ENCODE data around the gene RIC1.
"Not testable (repeated sequence)": the region's sequence is repeated elsewhere in the genome, so short reads cannot be mapped to it uniquely, and the experiment has no call there.

The RIC1 gene

DNA sequence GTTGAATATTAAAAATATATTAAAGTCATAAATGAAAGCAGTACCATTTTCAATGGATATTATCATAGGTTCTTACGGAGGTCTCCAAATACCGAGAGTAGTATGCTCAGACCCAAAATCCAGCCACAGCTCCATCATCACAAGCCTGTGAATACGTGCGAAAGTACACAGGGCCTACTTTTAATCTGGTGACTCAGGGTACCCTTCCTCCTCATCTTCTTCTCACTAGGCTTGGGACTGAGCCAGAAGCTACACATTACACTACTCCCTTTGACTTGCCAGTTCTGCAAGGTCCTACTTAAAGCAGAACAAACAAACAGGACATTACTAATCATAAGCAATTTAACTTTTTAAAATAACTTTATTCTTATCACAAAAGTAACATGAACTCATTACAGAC, 7.6 kb upstream of the RIC1 start:
- DNase-seq (ENCODE audit: low read depth in 2 of 2), result peak; percentile 49 to 56

DNA sequence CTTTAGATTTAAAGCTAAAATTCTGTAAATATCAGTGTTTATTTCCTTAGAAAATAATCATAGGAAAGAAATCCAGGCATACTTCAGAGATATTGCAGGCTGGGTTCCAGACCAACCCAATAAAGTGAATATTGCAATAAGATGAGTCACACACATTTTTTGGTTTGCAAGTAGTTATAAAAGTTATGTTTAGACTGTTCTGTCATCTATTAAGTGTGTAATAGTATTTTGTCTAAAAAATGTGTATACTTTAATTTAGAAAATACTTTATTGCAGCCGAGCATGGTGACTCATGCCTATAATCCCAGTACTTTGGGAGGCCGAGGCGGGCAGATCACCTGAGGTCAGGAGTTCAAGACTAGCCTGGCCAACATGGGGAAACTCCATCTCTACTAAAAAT, 6.9 kb upstream of the RIC1 start:
- peak; percentile 88 to 89 for DNase-seq (ENCODE audit: low read depth in 2 of 2)

DNA sequence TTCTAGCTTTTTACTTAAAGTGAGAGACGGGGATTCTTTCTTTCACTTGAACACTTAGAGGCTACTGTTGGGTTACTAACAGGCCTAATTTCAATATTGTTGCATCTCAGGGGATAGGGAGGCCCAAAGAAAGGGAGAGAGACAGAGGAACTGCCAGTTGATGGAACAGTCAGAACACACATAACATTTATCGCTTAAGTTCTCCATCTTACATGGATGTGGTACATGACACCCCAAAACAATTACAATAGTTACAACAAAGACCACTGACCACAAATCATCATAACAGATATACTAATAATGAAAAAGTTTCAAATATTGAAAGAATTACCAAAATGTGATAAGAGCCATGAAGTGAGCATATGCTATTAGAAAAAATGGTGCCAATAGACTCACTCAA, 4.3 kb upstream of the RIC1 start:
- no peak for DNase-seq (ENCODE audit: low read depth in 2 of 2)

DNA sequence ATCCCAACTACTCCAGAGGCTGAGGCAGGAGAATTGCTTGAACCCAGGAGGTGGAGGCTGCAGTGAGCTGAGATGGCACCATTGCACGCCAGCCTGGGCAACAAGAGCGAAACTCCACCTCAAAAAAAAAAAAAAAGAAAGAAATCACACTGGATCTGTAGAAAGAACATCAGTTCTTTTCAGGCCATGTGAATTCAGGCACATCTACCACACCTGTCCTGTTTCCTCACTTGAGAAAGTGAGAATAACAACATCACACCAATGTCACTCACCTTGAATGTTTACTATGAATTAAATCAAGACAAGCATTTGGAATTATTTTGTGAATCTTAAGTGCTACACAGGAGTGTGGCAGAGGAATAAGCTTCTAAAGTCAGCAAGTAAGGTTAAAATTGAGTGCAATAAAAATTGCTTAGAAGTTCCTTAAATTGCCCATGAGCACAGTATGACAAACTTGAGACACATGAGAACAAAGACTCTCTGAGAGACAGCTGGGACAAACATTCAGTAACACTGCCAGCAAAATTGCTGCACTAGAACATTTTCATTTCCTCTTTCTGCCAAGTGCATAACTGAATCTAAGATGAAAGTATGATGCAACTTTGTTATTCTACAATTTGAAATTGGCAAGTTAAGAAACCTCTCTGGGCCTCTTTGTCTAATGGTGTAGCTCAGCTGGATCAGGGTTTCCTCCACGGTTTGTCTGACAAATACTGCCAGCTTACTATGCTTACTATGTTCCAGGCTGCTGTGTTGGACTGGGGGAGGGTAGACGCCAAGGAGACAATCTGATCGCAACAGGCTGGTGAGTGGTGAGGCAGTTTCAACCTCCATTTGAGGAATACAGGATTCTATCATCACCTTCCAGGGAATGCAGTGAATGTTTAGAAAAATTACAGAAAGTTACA, 1.9 kb upstream of the RIC1 start:
- peak; percentile 38 to 52 for DNase-seq (ENCODE audit: low read depth in 2 of 2)

DNA sequence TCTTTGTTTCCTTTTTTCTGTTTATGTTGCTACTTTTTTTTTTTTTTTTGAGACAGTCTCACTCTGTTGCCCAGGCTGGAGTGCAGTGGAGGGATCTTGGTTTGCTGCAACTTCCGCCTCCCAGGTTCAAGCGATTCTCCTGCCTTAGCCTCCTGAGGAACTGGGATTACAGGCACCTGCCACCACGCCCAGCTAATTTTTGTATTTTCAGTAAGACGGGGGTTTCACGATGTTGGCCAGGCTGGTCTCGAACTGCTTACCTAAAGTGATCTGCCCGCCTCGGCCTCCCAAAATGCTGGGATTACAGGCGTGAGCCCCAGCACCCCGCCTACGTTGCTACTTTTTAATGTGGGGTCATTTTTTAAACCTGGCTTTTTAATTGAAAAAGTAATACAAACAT, 1.2 kb upstream of the RIC1 start:
- not testable (repeated sequence) for DNase-seq (ENCODE audit: low read depth in 2 of 2)

DNA sequence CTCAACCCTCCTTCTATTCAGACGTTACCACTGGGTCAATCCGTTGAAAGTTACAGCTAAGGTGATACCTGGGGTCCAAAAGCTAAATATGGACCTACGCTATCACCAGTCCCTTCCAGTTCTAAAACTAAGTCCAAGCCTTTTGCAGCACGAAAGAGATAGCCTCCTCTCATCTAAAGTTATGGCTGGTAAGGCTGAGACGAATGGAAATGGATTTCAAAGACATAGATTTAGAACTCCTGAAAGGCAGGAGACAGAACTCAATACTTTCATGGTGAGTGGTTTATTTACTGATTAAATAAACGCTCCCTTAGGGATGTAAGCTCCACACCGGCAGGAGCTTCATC, 751 bp upstream of the RIC1 start:
- DNase-seq (ENCODE audit: low read depth in 2 of 2), result no peak

DNA sequence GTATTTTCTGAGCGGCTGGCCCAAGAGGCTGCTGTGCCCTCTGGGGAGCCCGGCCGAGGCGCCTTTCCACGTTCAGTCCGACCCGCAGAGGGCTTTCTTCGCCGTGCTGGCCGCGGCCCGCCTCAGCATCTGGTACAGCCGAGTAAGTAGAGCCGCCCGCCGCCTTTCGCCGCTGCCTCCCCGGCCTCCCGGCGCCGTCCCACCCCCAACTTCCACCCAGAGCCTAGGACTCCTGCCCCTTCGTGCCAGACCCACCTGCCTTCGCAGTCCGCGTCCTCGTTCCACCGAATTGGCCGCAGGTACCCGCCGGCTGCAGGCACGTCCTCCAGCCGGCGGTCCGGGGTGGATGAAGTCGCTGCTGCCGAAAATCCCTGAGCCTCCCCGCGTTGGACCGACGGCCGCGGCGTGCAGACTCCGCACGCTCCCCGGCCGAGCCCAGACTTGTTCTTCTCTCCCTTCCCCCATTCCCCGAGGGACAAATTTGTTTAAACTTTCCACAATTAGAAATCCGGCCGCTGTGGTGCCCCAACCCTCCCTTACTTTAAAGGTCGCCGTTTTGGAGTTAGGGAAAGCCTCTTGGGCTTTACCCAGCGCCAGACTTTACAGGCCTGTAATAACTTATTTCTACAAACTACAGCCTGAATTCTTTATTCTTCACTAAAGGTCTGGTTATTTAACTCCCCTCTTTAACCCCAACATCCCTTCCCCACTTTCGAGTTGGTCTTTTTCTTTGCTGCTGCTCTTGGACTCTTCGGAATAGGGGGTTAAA, 589 bp downstream of the RIC1 start:
- peak in 1 of 2 experiments; percentile 3 for DNase-seq (ENCODE audit: low read depth in 2 of 2)

DNA sequence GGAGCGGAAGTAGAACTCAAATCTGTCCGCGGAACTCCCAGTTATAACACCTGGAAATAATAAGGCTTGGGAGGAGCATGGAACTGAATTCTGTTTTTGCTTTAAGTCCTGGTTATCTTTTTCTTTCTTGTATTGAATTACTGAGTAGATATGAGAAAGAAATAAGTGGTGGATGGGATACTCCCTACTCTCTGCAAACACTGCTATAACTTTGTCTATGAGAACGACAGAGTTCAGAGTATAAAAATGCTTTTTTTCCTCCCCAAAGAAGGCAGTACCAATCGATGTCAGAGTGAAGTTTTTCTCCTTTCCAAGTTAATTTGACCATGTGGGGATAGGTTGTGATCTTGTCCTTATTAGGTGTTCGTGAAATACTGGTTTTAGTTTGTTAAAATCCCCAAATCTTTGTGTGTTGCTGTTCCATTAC, 1.2 kb downstream of the RIC1 start:
- DNase-seq (ENCODE audit: low read depth in 2 of 2), result peak in 1 of 2 experiments; percentile 17

DNA sequence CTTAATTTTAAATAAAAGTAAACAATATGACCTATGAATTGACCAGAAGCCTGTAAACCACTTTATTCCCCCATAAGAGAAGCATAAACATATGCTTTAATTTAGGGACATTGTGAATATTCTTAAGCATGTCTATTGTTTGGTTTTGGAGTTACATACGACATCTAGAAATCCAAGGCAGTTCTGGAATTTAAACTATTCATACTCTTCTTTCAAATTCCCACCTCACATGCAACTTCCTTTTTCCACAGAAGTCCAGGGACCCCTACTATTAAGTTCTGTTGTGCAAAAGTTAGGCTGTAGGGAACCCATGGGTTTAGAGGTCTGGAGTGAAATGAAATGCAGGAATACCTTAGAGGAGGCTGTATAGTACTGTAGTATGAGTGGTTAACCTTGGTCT, 2.1 kb downstream of the RIC1 start:
- DNase-seq (ENCODE audit: low read depth in 2 of 2), result peak in 1 of 2 experiments; percentile 15

DNA sequence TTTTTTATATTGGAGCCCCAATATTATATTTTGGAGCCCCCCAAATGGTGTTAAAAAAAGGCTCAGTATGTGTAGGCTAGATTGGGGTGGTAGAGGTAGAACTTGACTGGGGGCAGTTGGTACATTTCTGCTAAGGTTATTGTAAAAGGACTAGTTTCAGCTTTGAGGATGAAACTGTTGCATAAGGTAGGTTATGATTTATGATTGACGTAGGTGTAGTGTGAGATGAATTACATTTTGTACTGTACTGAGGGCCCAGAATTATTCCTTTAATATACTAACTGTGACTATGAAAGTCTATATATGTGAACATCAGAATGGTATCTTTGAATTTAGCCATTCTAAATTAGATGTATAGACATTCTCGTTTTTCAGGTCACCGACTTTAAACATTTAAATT, 3.6 kb downstream of the RIC1 start:
- no peak for DNase-seq (ENCODE audit: low read depth in 2 of 2)

DNA sequence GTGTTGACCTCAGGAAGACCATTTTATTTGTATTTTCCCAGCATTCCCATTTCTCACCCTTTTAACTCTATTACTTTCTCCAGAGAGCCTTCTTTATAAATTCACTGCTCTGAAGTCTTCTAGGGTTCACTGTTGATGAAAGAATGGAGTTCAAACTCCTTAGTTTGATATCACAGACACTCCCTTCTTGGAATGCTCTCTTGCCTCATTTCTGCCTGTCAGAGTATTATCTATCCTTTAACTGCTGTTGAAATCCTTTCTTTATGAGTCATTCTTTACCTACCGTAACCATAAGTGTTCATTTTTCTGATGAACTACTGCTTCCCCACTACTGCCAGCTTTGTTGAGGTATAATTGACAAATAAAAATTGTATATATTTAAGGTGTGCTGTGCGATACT, 4.3 kb downstream of the RIC1 start:
- no peak for DNase-seq (ENCODE audit: low read depth in 2 of 2)

DNA sequence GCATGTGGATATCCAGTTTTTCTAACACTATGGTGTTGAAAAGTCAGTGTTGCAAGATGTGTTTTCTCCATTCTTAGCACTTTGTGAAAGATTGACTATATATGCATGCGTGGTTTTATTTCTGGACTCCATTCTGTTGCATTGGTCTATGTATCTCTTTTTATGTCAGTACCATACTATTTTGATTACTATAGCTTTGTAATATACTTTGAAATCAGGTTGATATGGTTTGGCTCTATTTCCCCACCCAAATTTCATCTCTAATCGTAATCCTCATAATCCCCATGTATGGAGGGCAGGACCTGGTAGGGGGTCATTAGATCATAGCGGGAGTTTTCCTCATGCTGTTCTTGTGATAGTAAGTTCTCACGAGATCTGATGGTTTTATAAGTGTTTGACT, 6.5 kb downstream of the RIC1 start:
- no peak for DNase-seq (ENCODE audit: low read depth in 2 of 2)

DNA sequence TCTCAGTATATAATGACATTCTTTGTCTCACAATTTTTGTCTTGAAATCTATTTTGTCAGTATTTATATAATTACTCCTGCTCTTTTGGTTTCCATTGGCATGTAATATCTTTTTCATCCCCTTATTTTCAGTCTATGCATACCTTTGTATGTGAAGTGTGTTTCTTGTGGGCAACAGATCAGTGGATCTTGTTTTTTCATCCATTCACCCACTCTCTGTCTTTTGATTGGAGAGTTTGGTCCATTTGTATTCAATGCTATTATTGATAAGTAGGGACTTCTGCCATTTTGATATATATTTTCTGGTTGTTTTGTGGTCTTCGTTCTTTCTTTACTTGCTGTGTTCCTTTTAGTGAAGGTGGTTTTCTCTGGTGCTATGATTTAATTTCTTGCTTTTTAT, 10.9 kb downstream of the RIC1 start:
- DNase-seq (ENCODE audit: low read depth in 2 of 2), result no peak

DNA sequence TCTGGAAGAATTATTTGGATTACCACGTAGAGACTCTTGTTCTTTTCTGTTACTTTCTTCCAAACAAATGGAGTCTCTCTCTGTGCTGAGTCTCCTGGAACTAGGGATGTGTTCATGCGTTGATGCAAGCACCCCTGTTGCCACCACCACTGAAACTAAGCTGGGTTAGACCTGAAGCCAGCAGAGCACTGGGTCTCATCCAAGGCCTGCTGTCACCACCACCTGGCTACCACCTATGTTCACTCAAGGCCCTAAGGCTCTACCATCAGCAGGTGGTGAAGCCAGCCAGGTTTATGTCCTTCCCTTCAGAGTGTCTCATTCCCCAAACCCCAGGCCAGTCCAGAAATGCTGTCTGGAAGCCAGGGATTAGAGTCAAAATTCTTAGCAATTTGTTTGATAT, 13.3 kb downstream of the RIC1 start:
- no peak for DNase-seq (ENCODE audit: low read depth in 2 of 2)

DNA sequence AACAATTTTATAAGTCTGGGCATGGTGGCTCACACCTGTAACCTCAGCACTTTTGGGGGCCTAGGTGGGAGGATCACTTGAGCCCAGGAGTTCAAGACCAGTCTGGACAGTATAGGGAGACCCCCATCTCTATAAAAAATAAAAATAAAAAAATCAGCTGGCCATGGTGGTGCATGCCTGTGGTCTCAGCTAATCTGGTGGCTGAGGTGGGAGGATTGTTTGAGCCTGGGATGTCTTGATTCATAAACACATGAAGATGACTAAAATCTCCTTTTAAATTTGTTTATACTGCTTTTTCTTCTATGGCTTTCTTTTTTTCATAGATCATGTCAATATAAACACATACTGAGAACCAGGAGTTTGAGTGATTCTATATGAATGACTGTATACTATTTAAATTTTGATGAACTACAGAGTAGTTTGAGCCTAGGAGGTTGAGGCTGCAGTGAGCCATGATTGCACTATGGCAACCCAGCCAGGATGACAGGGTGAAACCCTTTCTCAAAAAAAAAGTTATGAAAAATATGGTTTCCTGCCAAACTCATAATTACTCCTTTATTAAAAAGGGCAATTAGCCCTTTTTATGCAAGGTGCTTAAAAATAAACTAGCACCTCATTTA, 14.2 kb downstream of the RIC1 start:
- no peak for DNase-seq (ENCODE audit: low read depth in 2 of 2)

DNA sequence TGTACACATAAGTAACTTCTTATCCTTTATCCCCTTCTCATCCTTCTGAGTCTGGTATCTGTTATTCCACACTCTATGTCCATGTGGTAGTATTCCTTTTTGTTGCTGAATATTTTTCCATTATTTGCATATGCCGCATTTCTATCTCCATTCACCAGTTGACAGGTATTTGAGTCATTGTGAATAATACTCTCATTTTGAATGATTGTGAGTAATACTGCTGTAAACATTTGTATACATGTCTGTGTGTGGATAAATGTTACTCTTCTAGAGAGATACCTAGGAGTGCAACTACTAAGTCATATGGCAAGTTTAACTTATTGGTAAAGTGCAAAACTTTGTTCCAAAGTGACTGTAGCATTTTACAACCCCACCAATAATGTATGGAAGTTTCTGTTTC, 15.6 kb downstream of the RIC1 start:
- no peak for DNase-seq (ENCODE audit: low read depth in 2 of 2)

DNA sequence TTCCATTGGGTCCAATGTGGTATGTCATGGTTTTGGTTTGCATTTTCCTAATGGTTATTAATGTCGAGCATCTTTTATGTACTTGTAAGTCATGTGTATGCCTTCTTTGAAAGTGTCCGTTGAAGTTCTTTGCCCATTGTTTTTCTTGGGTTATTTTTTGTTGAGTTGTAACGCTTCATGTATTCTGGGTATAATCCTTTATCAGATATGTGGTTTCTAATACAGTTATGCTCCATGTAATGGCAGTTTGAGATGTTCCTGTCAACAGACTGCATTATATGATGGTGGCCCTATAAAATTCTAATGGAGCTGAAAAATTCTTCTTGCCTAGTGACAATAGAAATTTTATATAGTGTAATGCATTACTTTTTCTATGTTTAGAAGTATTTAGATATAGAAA, 17.2 kb downstream of the RIC1 start:
- no peak for DNase-seq (ENCODE audit: low read depth in 2 of 2)

DNA sequence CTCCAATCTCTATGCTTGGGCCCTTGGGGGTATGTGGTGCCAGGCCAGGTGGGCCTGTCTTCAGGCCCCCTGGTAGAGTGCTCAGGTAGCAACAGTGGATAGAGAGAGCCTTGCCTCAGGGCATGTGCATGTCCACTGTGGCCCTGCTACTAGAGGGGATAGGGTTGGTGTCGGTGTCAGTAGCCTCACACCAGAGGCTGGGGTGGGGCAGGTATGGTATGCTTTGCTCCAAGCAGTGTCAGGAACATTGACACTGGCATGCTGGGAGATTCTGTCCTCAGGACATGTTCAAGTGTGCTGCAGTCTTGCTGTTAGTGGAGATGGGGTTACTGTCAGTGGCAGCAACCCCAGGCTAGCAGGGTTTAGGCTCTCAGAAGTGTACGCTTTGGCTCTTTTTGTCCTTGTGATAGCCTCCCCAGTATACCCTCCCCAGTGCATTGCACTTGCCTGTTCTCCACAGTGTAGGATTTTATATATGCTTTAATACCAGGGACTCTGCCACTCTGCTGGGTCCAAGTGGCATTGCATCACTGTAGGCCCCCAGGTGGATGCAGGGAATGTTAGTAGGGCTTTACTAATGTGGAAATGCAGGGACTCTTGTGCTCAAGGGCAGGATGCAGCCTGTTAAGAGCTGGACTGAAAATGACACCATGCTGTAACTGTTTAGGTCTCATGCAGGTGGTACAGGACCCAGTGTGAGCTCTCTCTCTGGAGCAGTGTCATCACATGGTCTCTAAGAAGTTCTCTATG, 21.6 kb downstream of the RIC1 start:
- no peak for DNase-seq (ENCODE audit: low read depth in 2 of 2)

DNA sequence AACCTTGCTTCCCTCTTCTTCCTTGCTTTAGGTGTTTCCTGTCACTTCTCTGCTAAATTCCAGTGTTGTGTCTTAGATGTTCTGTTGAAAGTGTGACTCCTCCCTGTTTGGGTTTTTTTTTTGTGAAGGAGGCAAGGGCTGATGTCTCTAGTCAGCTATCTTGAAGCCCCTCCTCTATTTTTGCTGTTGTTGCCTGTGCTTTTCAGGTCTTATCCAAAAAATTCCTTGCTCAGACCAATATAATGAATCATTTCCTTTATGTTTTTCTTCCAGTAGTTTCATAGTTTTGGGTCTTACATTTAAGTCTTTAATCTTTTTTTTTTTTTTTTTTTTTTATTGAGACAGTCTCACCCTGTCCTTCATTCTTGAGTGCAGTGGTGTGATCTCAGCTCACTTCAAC, 22.3 kb downstream of the RIC1 start:
- no peak for DNase-seq (ENCODE audit: low read depth in 2 of 2)

DNA sequence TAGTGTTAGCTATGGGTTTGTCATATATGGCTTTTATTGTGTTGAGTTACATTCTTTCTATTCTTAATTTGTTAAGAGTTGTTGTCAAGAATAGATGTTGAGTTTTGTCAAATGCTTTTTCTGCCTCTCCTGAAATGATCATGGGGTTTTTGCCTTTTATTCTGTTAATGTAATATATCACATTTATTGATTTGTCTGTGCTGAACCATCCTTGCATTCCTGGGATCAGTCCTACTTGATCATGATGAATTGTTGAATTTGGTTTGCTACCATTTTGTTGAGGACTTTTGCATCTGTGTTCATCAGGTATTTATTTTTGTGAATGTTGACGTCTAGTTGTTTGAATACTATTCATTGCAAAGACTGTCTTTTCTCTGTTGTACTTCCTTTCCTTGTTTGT, 23.9 kb downstream of the RIC1 start:
- DNase-seq (ENCODE audit: low read depth in 2 of 2), result no peak

DNA sequence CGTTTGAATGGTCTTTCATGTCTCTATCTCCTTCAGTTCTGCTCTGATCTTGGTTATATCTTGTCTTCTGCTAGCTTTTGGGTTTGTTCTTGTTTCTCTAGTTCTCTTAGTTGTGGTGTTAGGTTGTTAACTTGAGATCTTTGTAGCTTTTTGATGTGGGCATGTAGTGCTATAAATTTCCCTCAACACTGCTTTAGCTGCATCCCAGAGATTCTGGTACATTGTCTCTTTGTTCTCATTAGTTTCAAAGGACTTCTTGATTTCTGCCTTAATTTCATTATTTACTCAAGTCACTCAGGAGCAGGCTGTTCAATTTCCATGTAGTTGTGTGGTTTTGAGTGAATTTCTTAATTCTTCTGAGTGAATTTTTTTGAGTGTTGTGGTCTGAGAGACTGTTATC, 33.9 kb downstream of the RIC1 start:
- not testable (repeated sequence) for DNase-seq (ENCODE audit: low read depth in 2 of 2)

DNA sequence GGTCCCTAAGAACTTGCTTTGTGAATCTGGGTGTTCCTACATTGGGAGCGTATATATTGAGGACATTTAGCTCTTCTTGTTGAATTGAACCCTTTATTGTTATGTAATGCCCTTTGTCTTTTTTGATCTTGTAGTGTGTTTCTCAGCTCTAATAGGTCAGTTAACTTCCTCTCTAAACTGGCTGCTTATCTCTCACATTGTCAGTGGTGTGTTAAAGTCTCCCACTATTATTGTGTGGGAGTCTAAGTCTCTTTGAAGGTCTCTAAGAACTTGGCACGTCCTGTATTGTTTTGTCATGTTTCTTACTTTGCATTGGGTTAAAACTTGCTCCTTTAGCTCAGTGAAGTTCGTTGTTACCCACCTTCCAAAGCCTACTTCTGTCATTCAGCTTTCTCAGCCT, 36.2 kb downstream of the RIC1 start:
- DNase-seq (ENCODE audit: low read depth in 2 of 2), result no peak

Data from fibroblast of skin of left quadriceps (primary cell).